22Rv1 (cell line): ENCODE results near the gene BAG3.

Experiments used
- ZFX ChIP-seq: fragments of 450-650 bp; IDR thresholded peaks from 2 replicates; pipeline ENCODE4 v1.6.1; 2017; ENCODE audit warnings: antibody characterized with exemption, borderline replicate concordance
- TF ChIP-seq, protein P1 (sequence below): fragments of 450-650 bp; IDR thresholded peaks from 2 replicates; pipeline ENCODE4 v1.5.1; 2017; ENCODE audit warnings: mild to moderate bottlenecking

DNA sequence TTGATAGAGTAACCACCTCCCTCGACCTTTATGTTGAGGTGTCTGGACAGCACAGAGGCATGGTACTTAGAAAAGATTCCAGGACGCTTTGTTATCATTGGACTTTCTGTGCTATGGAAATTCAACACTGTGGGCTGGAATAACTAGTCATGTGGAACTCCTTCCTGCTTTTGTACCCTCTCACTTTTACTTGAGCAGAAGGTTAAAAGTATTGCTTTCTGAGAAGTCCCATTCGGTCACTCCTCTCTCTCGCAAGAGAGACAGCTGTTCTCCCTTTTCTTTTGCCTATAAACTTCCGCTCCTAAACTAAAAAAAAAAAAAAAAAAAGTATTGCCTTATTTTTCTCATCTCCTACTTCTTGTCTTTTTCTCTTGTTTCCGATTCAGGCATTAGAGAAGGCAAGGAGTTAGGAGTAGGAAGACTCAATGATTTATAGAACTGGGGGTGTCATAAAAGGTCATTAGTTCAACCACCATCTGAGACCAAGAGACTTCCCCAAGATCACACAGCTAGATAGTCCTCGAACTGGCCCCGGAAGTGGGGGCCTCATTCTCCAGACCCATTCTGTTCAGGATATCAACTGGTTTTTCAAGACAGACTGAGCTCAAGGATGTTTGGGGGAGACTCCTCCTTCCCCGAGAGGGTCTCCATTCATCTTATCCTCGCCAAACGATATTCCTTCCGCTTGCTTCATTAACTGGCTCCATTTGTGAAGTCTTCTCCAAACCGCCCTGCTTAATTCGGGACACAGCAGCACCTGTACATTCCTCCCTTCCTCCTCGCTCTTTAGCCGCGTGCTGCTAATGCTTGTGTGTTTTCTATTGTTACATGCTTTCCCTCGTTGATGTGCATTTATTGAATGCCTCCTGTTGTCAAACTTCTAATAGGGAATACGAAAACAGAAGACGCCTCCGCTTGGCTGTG lies 73.7 kb downstream of the BAG3 start:
- TF ChIP-seq, protein P1, sequence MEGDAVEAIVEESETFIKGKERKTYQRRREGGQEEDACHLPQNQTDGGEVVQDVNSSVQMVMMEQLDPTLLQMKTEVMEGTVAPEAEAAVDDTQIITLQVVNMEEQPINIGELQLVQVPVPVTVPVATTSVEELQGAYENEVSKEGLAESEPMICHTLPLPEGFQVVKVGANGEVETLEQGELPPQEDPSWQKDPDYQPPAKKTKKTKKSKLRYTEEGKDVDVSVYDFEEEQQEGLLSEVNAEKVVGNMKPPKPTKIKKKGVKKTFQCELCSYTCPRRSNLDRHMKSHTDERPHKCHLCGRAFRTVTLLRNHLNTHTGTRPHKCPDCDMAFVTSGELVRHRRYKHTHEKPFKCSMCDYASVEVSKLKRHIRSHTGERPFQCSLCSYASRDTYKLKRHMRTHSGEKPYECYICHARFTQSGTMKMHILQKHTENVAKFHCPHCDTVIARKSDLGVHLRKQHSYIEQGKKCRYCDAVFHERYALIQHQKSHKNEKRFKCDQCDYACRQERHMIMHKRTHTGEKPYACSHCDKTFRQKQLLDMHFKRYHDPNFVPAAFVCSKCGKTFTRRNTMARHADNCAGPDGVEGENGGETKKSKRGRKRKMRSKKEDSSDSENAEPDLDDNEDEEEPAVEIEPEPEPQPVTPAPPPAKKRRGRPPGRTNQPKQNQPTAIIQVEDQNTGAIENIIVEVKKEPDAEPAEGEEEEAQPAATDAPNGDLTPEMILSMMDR = no peak
- TF ChIP-seq ZFX = no peak
